Neural cell (in vitro differentiated cells): ENCODE data around the gene ORM2.

Source experiments
- EZH2 ChIP-seq: fragments of 200-600, 300-800 bp; shearing (Covaris generic), sonication (generic); IDR thresholded peaks from 2 replicates; pipeline ENCODE4 v1.6.1; 2014; ENCODE audit warnings: antibody characterized with exemption, low read length, borderline replicate concordance, mild to moderate bottlenecking; ENCODE audit not compliant: insufficient read depth, poor library complexity, severe bottlenecking
- RAD21 ChIP-seq: fragments of 450-650 bp; conservative IDR thresholded peaks from 2 replicates; pipeline ENCODE4 v1.6.1; 2014; ENCODE audit warnings: antibody characterized with exemption, mild to moderate bottlenecking, moderate library complexity
- SMC3 ChIP-seq: fragments of 450-650 bp; conservative IDR thresholded peaks from 2 replicates; pipeline ENCODE4 v1.6.1; 2014; ENCODE audit warnings: antibody characterized with exemption, mild to moderate bottlenecking, moderate library complexity; ENCODE audit not compliant: poor library complexity

DNA sequence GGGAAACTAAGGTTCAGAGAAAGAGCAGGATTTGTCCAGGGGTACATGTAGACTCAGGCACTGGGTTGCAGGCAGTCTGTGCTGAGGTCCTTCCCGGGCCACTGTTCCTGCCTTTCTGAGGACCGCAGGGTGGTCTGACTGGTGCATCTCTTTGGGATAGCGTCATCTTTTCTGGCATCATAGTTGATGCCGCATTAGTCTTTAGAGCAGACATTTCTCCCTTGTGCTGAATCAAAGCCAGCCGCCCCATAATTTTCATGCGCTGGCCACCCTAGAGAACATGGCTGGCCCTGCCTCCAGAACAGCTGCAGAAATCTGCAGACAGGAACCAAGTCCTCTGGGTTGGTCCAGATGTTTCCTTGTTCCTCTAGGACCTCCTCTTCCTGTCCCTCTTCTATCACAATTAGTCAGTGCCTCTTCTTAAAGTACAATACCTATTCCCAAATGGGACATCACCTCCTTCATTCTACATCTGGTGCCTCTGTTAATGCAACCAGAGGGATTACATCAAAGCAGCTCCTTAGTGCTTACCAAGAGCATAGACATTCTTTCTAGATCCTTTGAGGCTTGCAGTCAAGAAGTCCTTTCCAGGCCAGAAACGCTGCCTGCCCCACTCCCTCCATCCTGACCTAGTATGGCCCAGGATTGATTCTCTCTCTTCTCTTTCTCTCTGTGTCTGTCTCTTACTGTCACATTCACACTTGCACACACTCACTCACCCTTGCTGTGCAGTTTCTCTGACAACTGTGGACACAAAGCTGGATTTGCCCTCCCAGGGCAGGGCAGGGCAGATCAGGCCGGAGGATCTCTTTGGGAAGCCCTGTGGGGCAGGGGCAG lies 48.8 kb upstream of the ORM2 start:
- TF ChIP-seq SMC3 (no peak), RAD21 (no peak), EZH2 (no peak)
